ENCODE results near the gene USO1.

The USO1 gene

DNA sequence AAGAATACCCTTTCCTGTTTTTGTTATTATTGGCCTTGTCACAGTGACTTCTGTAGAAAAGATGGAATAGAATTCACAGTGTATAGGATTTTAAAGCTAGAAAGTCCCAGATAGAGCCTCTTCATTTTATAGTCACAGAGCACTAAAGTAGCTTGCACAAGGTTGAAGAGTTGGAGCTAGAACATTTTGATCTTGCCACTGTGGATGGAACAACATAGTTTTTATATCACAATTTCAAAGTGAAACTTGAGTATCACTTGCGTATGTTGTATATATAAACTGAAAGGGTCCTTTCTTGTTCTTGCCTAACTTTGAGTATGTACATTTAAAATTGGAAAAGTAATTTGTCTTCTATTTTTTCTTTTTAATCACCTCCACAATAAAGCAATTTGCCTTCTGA, 2.7 kb downstream of the USO1 start:
- TF ChIP-seq ESRRG (CRISPR knock-in tag; IDR thresholded peaks at IDR 0.05) (no peak), SNAI2 (CRISPR knock-in tag; IDR thresholded peaks at IDR 0.05) (no peak), OSR1 (CRISPR knock-in tag; IDR thresholded peaks at IDR 0.05) (no peak), ZC3H10 (CRISPR knock-in tag; IDR thresholded peaks at IDR 0.05) (no peak), BACH2 (CRISPR knock-in tag; IDR thresholded peaks at IDR 0.05; ENCODE audit: borderline replicate concordance) (no peak)
- TF ChIP-seq, protein P1, sequence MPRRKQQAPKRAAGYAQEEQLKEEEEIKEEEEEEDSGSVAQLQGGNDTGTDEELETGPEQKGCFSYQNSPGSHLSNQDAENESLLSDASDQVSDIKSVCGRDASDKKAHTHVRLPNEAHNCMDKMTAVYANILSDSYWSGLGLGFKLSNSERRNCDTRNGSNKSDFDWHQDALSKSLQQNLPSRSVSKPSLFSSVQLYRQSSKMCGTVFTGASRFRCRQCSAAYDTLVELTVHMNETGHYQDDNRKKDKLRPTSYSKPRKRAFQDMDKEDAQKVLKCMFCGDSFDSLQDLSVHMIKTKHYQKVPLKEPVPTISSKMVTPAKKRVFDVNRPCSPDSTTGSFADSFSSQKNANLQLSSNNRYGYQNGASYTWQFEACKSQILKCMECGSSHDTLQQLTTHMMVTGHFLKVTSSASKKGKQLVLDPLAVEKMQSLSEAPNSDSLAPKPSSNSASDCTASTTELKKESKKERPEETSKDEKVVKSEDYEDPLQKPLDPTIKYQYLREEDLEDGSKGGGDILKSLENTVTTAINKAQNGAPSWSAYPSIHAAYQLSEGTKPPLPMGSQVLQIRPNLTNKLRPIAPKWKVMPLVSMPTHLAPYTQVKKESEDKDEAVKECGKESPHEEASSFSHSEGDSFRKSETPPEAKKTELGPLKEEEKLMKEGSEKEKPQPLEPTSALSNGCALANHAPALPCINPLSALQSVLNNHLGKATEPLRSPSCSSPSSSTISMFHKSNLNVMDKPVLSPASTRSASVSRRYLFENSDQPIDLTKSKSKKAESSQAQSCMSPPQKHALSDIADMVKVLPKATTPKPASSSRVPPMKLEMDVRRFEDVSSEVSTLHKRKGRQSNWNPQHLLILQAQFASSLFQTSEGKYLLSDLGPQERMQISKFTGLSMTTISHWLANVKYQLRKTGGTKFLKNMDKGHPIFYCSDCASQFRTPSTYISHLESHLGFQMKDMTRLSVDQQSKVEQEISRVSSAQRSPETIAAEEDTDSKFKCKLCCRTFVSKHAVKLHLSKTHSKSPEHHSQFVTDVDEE (CRISPR knock-in tag; IDR thresholded peaks at IDR 0.05): no peak
- TF ChIP-seq, protein P2, sequence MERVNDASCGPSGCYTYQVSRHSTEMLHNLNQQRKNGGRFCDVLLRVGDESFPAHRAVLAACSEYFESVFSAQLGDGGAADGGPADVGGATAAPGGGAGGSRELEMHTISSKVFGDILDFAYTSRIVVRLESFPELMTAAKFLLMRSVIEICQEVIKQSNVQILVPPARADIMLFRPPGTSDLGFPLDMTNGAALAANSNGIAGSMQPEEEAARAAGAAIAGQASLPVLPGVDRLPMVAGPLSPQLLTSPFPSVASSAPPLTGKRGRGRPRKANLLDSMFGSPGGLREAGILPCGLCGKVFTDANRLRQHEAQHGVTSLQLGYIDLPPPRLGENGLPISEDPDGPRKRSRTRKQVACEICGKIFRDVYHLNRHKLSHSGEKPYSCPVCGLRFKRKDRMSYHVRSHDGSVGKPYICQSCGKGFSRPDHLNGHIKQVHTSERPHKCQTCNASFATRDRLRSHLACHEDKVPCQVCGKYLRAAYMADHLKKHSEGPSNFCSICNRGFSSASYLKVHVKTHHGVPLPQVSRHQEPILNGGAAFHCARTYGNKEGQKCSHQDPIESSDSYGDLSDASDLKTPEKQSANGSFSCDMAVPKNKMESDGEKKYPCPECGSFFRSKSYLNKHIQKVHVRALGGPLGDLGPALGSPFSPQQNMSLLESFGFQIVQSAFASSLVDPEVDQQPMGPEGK (CRISPR knock-in tag; IDR thresholded peaks at IDR 0.05; ENCODE audit: borderline replicate concordance): no peak
- TF ChIP-seq, protein P3, sequence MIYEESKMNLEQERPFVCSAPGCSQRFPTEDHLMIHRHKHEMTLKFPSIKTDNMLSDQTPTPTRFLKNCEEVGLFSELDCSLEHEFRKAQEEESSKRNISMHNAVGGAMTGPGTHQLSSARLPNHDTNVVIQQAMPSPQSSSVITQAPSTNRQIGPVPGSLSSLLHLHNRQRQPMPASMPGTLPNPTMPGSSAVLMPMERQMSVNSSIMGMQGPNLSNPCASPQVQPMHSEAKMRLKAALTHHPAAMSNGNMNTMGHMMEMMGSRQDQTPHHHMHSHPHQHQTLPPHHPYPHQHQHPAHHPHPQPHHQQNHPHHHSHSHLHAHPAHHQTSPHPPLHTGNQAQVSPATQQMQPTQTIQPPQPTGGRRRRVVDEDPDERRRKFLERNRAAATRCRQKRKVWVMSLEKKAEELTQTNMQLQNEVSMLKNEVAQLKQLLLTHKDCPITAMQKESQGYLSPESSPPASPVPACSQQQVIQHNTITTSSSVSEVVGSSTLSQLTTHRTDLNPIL (CRISPR knock-in tag; IDR thresholded peaks at IDR 0.05; ENCODE audit: low read depth): no peak
- TF ChIP-seq, protein P4, sequence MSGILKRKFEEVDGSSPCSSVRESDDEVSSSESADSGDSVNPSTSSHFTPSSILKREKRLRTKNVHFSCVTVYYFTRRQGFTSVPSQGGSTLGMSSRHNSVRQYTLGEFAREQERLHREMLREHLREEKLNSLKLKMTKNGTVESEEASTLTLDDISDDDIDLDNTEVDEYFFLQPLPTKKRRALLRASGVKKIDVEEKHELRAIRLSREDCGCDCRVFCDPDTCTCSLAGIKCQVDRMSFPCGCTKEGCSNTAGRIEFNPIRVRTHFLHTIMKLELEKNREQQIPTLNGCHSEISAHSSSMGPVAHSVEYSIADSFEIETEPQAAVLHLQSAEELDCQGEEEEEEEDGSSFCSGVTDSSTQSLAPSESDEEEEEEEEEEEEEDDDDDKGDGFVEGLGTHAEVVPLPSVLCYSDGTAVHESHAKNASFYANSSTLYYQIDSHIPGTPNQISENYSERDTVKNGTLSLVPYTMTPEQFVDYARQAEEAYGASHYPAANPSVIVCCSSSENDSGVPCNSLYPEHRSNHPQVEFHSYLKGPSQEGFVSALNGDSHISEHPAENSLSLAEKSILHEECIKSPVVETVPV (CRISPR knock-in tag; IDR thresholded peaks at IDR 0.05): no peak
- ATAC-seq: no peak

DNA sequence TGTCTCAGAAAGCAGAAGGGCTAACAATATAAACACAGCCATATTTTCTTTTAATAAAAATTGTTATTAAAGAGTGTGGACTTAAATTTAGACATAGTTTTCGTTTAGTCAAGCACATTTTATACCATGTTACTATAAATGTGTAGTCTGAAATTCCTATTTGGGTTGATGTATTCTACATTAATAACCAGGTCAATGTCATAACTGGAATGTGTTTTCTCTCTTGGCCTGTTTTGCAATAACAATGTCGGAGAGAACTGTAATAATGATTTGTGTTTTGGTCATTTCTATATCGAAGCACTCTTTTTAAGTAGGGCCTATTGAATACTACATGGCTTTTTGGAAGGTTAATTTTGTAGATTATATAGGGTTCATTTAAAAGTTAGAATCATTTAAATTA, 5.5 kb downstream of the USO1 start:
- ATAC-seq: no peak
- TF ChIP-seq GLIS3 (CRISPR knock-in tag; IDR thresholded peaks at IDR 0.05) (no peak), CSDC2 (CRISPR knock-in tag; IDR thresholded peaks at IDR 0.05) (no peak), PPARA (CRISPR knock-in tag; IDR thresholded peaks at IDR 0.05; ENCODE audit: borderline replicate concordance) (no peak), OSR1 (CRISPR knock-in tag; IDR thresholded peaks at IDR 0.05) (no peak), ARNTL (CRISPR knock-in tag; IDR thresholded peaks at IDR 0.05; ENCODE audit: borderline replicate concordance, low read depth) (no peak), TCF4 (CRISPR knock-in tag; IDR thresholded peaks at IDR 0.05; ENCODE audit: borderline replicate concordance) (no peak), ZNF8 (CRISPR knock-in tag; IDR thresholded peaks at IDR 0.05) (no peak), SNAI2 (CRISPR knock-in tag; IDR thresholded peaks at IDR 0.05) (no peak)
- TF ChIP-seq, protein P5, sequence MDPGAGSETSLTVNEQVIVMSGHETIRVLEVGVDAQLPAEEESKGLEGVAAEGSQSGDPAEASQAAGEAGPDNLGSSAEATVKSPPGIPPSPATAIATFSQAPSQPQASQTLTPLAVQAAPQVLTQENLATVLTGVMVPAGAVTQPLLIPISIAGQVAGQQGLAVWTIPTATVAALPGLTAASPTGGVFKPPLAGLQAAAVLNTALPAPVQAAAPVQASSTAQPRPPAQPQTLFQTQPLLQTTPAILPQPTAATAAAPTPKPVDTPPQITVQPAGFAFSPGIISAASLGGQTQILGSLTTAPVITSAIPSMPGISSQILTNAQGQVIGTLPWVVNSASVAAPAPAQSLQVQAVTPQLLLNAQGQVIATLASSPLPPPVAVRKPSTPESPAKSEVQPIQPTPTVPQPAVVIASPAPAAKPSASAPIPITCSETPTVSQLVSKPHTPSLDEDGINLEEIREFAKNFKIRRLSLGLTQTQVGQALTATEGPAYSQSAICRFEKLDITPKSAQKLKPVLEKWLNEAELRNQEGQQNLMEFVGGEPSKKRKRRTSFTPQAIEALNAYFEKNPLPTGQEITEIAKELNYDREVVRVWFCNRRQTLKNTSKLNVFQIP (CRISPR knock-in tag; IDR thresholded peaks at IDR 0.05; ENCODE audit: borderline replicate concordance, low read depth): no peak

DNA sequence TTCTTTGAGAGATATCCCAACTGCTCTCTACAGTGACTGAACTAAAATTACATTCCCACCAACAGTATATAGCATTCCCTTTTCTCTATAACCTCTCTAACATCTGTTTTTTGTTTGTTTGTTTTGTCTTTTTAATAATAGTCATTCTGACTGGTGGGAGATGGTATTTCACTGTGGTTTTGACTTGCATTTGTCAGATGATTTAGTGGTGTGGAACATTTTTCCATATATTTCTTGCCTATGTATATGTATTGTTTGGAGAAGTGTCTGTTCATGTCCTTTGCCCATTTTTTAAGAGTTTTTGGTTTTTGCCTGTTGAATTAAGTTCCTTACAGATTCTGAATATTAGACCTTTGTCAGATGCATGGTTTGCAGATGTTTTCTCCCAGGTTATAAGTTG, 9.0 kb downstream of the USO1 start:
- ATAC-seq: no peak
- TF ChIP-seq ZC3H10 (CRISPR knock-in tag; IDR thresholded peaks at IDR 0.05) (no peak), SNAI2 (CRISPR knock-in tag; IDR thresholded peaks at IDR 0.05) (no peak), ZNF8 (CRISPR knock-in tag; IDR thresholded peaks at IDR 0.05) (no peak), OSR1 (CRISPR knock-in tag; IDR thresholded peaks at IDR 0.05) (no peak), ARNTL (CRISPR knock-in tag; IDR thresholded peaks at IDR 0.05; ENCODE audit: borderline replicate concordance, low read depth) (no peak), ZFP3 (CRISPR knock-in tag; IDR thresholded peaks at IDR 0.05) (no peak), ESRRG (CRISPR knock-in tag; IDR thresholded peaks at IDR 0.05) (no peak), GLIS3 (CRISPR knock-in tag; IDR thresholded peaks at IDR 0.05) (no peak), ZNF70 (CRISPR knock-in tag; IDR thresholded peaks at IDR 0.05) (no peak)
- TF ChIP-seq, protein P1 (CRISPR knock-in tag; IDR thresholded peaks at IDR 0.05): no peak
- TF ChIP-seq, protein P3 (CRISPR knock-in tag; IDR thresholded peaks at IDR 0.05; ENCODE audit: low read depth): no peak
- TF ChIP-seq, protein P4 (CRISPR knock-in tag; IDR thresholded peaks at IDR 0.05): no peak
